HFF-Myc (cell line): Measurements from ENCODE around the gene RAVER1.

ENCODE experiments used
- DNase-seq: peaks from one replicate; pipeline ENCODE4 v3.0.0-alpha.2; 2011; ENCODE audit warnings: low read depth; ENCODE audit errors: extremely low read depth
- H3K4me3 ChIP-seq: replicated peaks from 2 replicates; pipeline ENCODE4 v1.5.1; 2011; ENCODE audit warnings: low read depth, mild to moderate bottlenecking, control low read depth, low read length
- CTCF ChIP-seq: IDR thresholded peaks from 2 replicates; pipeline ENCODE4 v1.5.1; 2012; ENCODE audit warnings: mild to moderate bottlenecking, low read depth, low read length, control low read depth; ENCODE audit errors: missing control alignments

Gene RAVER1

GRCh38 chr19:10361569-10362011, 28.3 kb upstream of the RAVER1 start:
- no peak for DNase-seq

GRCh38 chr19:10356431-10356830, 23.1 kb upstream of the RAVER1 start:
- TF ChIP-seq CTCF, result no peak

More at GRCh38 chr19:10361569-10362011, 28.3 kb upstream of the RAVER1 start:
- no peak for TF ChIP-seq CTCF
- no peak overlapping the region for H3K4me3 ChIP-seq

GRCh38 chr19:10353793-10354391, 20.6 kb upstream of the RAVER1 start:
- no peak for DNase-seq
- no peak overlapping the region for H3K4me3 ChIP-seq

More at GRCh38 chr19:10356431-10356830, 23.1 kb upstream of the RAVER1 start:
- no peak for DNase-seq
- no peak overlapping the region for H3K4me3 ChIP-seq

GRCh38 chr19:10352764-10353671, 19.7 kb upstream of the RAVER1 start:
- no peak for DNase-seq
- no peak overlapping the region for H3K4me3 ChIP-seq
- no peak for TF ChIP-seq CTCF

More at GRCh38 chr19:10353793-10354391, 20.6 kb upstream of the RAVER1 start:
- no peak for TF ChIP-seq CTCF

GRCh38 chr19:10346509-10346908, 13.2 kb upstream of the RAVER1 start:
- H3K4me3 ChIP-seq, result no peak overlapping the region
- no peak for DNase-seq
- no peak for TF ChIP-seq CTCF

- TF ChIP-seq CTCF, result no peak
- H3K4me3 ChIP-seq, result no peak overlapping the region
- DNase-seq, result no peak
Observed at GRCh38 chr19:10344780-10345179, 11.5 kb upstream of the RAVER1 start.
